Activated B cell treated with CpG ODN at 0.5 μM for 24 hours (primary cell): ENCODE results near the gene FER1L5. TPM values are rescaled to one million over a fixed set of nuclear protein-coding genes. Genes with fewer than 3 reads are reported as not detected.

Experiments
- ATAC-seq: fragments of 200-7000 bp; cut with Tn5 transposase; one replicate; pipeline ENCODE4 v1.10.0; 2021; ENCODE audit warnings: low read depth, mild to moderate bottlenecking, moderate library complexity
- CTCF ChIA-PET: fragments of 350-600 bp; sonication (Branson Sonifier 250); formaldehyde crosslinking; loops from one replicate; lab custom pipeline; 2021; ENCODE audit warnings: antibody characterized with exemption; lab: Charles Lee
- POLR2A ChIA-PET: fragments of 350-600 bp; sonication (Branson Sonifier 250); formaldehyde crosslinking; loops from one replicate; lab custom pipeline; 2021; ENCODE audit warnings: antibody characterized with exemption; lab: Charles Lee
- DNase-seq: peaks from one replicate; pipeline ENCODE4 v3.0.0; 2022
- H3K27ac Mint-ChIP-seq: one replicate; pipeline ENCODE4 v1.8.0; 2020; ENCODE audit warnings: mixed read lengths
- H3K27me3 Mint-ChIP-seq: one replicate; pipeline ENCODE4 v1.8.0; 2021; ENCODE audit warnings: mixed read lengths
- H3K36me3 Mint-ChIP-seq: one replicate; pipeline ENCODE4 v1.8.0; 2021; ENCODE audit warnings: low read depth, mixed read lengths
- H3K4me1 Mint-ChIP-seq: one replicate; pipeline ENCODE4 v1.8.0; 2021; ENCODE audit warnings: mixed read lengths
- H3K4me3 Mint-ChIP-seq: one replicate; pipeline ENCODE4 v1.8.0; 2020; ENCODE audit warnings: mild to moderate bottlenecking, mixed read lengths
- H3K9me3 Mint-ChIP-seq: one replicate; pipeline ENCODE4 v1.8.0; 2020; ENCODE audit warnings: mixed read lengths
- CTCF ChIP-seq: fragments of 200-600 bp; IDR thresholded peaks from one replicate; pipeline ENCODE4 v1.8.0; 2022; ENCODE audit warnings: antibody characterized with exemption, mild to moderate bottlenecking
- intact Hi-C: fragments of 100-400 bp; cut with micrococcal nuclease; formaldehyde crosslinking; loops from one replicate; pipeline ENCODE4 v1.15.1; 2024
- total RNA-seq: library from RNA; stranded (reverse); gene quantifications from 2 replicates; pipeline ENCODE4 v1.2.3, GENCODE V29; 2022

The FER1L5 gene
- total RNA-seq, 1 donor from 2014 or later, result not detected

GRCh38 chr2:96691022-96691612 is 48.6 kb downstream of the FER1L5 start:
- no peaks in the 10 kb centered on the region for H3K36me3 Mint-ChIP-seq
- H3K27me3 Mint-ChIP-seq, result no peaks in the 10 kb centered on the region
- ChIA-PET POLR2A (no interaction called here), CTCF (no interaction called here)
- no peak for TF ChIP-seq CTCF
- no peak overlapping the region for H3K4me3 Mint-ChIP-seq
- ATAC-seq, result no peak
- H3K4me1 Mint-ChIP-seq, result no peaks in the 10 kb centered on the region
- no peak for DNase-seq
- no peak overlapping the region for H3K27ac Mint-ChIP-seq
- no peaks in the 10 kb centered on the region for H3K9me3 Mint-ChIP-seq
- intact Hi-C loops, result no loop called here

- no peak for ATAC-seq
- POLR2A ChIA-PET, result no interaction called here
Measured at GRCh38 chr2:96692094-96692971, 49.8 kb downstream of the FER1L5 start.

GRCh38 chr2:96693286-96694200 is 51.0 kb downstream of the FER1L5 start:
- H3K9me3 Mint-ChIP-seq, result no peaks in the 10 kb centered on the region
- CTCF ChIA-PET, result no interaction called here

More at GRCh38 chr2:96692094-96692971, 49.8 kb downstream of the FER1L5 start:
- Mint-ChIP-seq H3K4me3 (no peak overlapping the region), H3K27me3 (no peaks in the 10 kb centered on the region), H3K36me3 (no peaks in the 10 kb centered on the region), H3K9me3 (no peaks in the 10 kb centered on the region), H3K4me1 (no peaks in the 10 kb centered on the region), H3K27ac (no peak overlapping the region)
- CTCF ChIA-PET, result no interaction called here
- intact Hi-C loops, result no loop called here
- DNase-seq, result no peak
- TF ChIP-seq CTCF, result no peak

GRCh38 chr2:96694279-96694678 is 51.7 kb downstream of the FER1L5 start:
- DNase-seq, result no peak
- Mint-ChIP-seq H3K9me3 (no peaks in the 10 kb centered on the region), H3K36me3 (no peaks in the 10 kb centered on the region), H3K4me3 (no peak overlapping the region), H3K27me3 (no peaks in the 10 kb centered on the region), H3K4me1 (no peaks in the 10 kb centered on the region), H3K27ac (no peak overlapping the region)
- no peak for TF ChIP-seq CTCF
- ChIA-PET CTCF (no interaction called here), POLR2A (interaction anchor here (0.5 kb wide), 1 partner anchor 97 kb away, joined by 3 read pairs; no protein-coding TSS in a partner anchor)
- no peak for ATAC-seq
- intact Hi-C loops, result no loop called here

More at GRCh38 chr2:96693286-96694200, 51.0 kb downstream of the FER1L5 start:
- DNase-seq, result no peak
- intact Hi-C loops, result no loop called here
- H3K27ac Mint-ChIP-seq, result no peak overlapping the region
- no peak for TF ChIP-seq CTCF
- POLR2A ChIA-PET, result no interaction called here
- no peak overlapping the region for H3K4me3 Mint-ChIP-seq
- no peak for ATAC-seq
- H3K27me3 Mint-ChIP-seq, result no peaks in the 10 kb centered on the region
- no peaks in the 10 kb centered on the region for H3K4me1 Mint-ChIP-seq
- H3K36me3 Mint-ChIP-seq, result no peaks in the 10 kb centered on the region
